RCC 7860 (cell line): ENCODE data around the gene PLEKHA5.
"Not testable (repeated sequence)": the region's sequence is repeated elsewhere in the genome, so short reads cannot be mapped to it uniquely, and the experiment has no call there.

Source experiments
- DNase-seq: peaks from one replicate; pipeline ENCODE4 v3.0.0-alpha.2; 2015; ENCODE audit warnings: low spot score
- FAIRE-seq: peaks from 2 replicates; lab custom pipeline; 2012; peaks lifted over from hg19 to GRCh38; lab: Jason Lieb, UNC

The PLEKHA5 gene

GRCh38 chr12:19273482-19274330, 144.2 kb downstream of the PLEKHA5 start:
- peak; percentile 97 for DNase-seq
- peak; percentile 98 for FAIRE-seq

- no peak for FAIRE-seq
These were observed 147.2 kb downstream of the PLEKHA5 start for GRCh38 chr12:19276767-19277166.

GRCh38 chr12:19277711-19278110, 148.2 kb downstream of the PLEKHA5 start:
- DNase-seq (no peak), FAIRE-seq (no peak)

More at GRCh38 chr12:19276767-19277166, 147.2 kb downstream of the PLEKHA5 start:
- DNase-seq, result no peak

- no peak for FAIRE-seq
These were observed 148.9 kb downstream of the PLEKHA5 start for GRCh38 chr12:19278407-19278806.

GRCh38 chr12:19282133-19282699, 152.7 kb downstream of the PLEKHA5 start:
- DNase-seq (no peak), FAIRE-seq (no peak)

More at GRCh38 chr12:19278407-19278806, 148.9 kb downstream of the PLEKHA5 start:
- DNase-seq, result no peak

DNA sequence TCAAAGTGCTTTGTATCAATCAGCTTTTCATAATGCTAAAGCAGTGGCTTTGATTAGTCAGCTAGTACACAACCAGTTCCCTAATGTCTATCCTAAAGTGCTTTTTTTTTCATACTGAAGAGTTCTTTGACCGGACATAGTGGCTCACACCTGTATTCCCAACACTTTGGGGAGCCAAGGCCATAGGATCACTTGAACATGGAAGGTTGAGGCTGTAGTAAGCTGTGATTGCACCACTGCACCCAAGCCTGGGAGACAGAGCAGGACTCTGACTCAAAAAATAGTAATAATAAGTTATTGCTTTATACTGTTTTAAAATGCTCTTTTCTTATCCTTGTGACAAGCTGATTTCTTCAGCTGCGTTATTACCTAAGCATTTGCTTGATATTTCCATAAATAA, 155.1 kb downstream of the PLEKHA5 start:
- FAIRE-seq, result no peak
- no peak for DNase-seq

GRCh38 chr12:19285793-19286448, 156.4 kb downstream of the PLEKHA5 start:
- no peak for DNase-seq

DNA sequence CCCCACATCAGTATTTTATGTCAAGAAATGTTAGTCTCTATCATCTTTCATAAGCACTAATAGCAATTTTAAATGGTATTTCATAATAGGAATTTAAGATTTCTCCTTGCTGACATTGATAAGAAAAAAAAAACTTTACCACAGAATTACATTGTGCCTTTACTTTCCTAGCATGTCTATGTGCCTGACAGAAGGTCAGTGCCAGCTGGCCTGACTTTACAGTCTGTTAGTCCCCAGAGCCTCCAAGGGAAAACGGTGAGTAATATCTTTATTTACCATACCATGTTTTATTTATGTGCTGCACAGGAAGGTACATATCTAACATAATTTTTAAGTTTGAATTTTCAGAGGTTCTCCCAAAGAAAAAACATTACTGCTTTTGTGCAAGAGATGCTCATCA, 157.8 kb downstream of the PLEKHA5 start:
- DNase-seq (no peak), FAIRE-seq (no peak)

More at GRCh38 chr12:19285793-19286448, 156.4 kb downstream of the PLEKHA5 start:
- no peak for FAIRE-seq

GRCh38 chr12:19288161-19288560, 158.6 kb downstream of the PLEKHA5 start:
- FAIRE-seq (no peak), DNase-seq (no peak)

DNA sequence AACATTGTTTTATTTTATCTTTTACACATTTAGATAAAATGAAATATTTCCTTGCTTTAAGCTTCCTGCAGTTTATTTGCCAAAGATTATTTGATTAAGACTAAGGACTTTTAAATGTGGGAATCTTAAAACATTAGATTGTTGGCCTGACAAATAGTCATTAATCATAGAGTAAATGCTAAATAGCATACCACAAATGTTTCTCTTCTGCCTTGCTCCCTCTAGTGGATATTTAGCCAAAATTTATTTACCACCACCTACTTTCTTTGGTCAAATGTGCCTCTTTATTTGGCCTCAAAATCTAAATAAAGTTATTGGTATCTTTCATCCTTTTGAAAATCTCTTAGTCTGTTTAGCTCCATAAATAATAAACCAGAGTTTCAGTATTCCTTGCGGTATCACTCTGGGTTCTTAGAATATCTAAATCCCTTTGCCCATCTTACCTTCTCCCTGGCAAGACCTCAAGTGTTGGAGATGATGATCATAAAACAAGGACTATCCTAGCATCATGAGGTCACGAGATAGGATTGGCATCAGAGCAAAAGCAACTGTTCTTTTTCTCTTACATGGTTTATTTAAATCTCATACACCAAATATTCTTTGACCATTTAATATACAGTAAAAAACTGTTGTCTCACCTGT, 159.2 kb downstream of the PLEKHA5 start:
- peak; percentile 84 for FAIRE-seq
- DNase-seq, result peak; percentile 16

- DNase-seq (no peak), FAIRE-seq (no peak)
These were observed 169.5 kb downstream of the PLEKHA5 start for GRCh38 chr12:19298836-19299605.

GRCh38 chr12:19299765-19300164, 170.2 kb downstream of the PLEKHA5 start:
- FAIRE-seq, result peak; percentile 2
- DNase-seq, result peak; percentile 33

GRCh38 chr12:19301223-19301622, 171.7 kb downstream of the PLEKHA5 start:
- FAIRE-seq, result no peak
- no peak for DNase-seq

DNA sequence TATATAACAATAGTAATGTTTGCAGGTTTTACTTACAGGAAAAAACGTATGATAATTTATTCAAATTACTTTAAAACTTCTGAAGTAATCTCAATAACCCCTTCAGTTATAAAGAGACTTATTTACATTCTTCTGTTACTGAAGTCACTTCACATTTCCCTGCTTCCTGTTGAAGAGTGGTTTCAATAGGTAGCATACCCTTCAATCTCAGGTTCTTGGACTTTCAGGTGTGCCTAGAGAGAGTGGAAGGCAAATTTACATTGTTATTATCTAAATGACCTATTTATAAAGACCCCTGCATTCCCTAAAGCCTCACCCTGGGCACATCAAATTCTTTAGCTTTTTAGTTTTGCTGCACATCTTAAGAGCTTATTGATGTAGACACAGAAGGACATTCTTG, 172.2 kb downstream of the PLEKHA5 start:
- DNase-seq, result no peak
- no peak for FAIRE-seq

- FAIRE-seq (no peak), DNase-seq (no peak)
These were observed 172.6 kb downstream of the PLEKHA5 start for GRCh38 chr12:19302100-19302640.

DNA sequence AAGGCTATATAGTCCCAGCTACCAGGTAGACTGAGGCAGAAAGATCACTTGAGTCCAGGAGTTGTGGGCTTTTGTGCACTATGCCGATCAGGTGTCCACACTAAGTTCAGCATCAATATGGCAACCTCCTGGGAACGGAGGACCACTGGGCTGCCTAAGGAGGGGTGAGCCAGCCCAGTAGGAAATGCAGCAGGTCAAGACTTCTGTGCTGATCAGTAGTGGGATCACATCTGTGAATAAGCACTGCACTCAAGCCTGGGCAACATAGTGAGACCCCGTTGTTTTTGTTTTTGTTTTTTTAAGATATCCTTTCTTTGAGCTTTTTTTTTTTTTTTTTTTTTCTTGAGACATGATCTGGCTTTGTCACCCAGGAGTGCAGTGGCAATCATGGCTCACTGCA, 174.0 kb downstream of the PLEKHA5 start:
- FAIRE-seq, result no peak
- DNase-seq, result no peak

DNA sequence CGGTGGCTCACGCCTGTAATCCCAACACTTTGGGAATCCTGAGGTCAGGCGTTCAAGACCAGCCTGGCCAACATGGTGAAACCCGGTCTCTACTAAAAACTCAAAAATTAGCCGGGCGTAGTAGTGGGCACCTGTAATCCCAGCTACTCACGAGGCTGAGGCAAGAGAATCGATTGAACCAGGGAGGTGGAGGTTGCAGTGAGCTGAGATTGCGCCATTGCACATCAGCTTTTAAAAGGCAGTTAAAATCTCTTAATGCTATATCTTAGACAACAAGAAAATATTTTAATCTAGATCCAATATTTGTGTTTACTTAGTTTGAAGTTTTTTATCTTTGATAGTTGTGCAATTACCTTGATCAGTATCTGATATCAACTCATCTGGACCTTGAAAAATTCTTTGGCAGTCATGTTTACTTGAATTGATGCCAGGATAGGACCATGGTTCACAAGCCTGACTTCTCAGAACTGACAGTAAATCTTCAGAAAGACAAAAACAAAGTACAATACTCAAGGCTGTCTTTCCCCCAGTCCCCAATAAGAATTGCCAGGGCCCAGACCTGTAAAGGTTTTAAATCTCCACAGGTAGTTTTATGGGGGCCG, 174.7 kb downstream of the PLEKHA5 start:
- FAIRE-seq (no peak), DNase-seq (no peak)

GRCh38 chr12:19305621-19306020, 176.1 kb downstream of the PLEKHA5 start:
- DNase-seq, FAIRE-seq: not testable (repeated sequence)

DNA sequence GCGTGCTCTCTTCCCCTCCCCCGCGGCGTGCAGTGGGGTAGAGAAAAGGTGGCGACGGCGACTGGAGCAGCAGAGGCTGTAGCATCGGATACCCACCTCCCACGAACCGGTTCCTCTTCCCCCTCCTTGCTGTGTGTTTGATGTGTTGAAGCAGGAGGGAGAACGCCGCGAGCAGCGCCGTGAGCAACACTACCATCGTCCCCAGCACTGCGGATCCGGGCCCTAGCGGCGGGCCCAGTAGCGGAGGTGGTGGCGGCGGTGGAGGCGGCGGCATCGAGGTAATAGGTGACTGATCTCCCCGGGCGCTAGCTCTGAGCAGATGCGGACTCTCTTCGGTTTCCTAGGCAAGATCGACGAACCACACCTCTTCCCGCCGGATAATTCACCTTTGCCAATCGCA, 176.8 kb downstream of the PLEKHA5 start:
- DNase-seq, result no peak
- FAIRE-seq, result no peak

- FAIRE-seq, result no peak
These were observed 177.9 kb downstream of the PLEKHA5 start for GRCh38 chr12:19307451-19307850.

More at GRCh38 chr12:19307451-19307850, 177.9 kb downstream of the PLEKHA5 start:
- DNase-seq, result no peak
